NCI-H146 treated with DMSO at 0.1 percent for 48 hours (cell line): ENCODE results near the gene DGCR6.
"Not testable (repeated sequence)": the region's sequence is repeated elsewhere in the genome, so short reads cannot be mapped to it uniquely, and the experiment has no call there.

Experiments used
- DNase-seq: peaks from one replicate; lab custom pipeline; 2025; ENCODE audit not compliant: unreplicated experiment; lab: John Stamatoyannopoulos, UW

Gene DGCR6

DNA sequence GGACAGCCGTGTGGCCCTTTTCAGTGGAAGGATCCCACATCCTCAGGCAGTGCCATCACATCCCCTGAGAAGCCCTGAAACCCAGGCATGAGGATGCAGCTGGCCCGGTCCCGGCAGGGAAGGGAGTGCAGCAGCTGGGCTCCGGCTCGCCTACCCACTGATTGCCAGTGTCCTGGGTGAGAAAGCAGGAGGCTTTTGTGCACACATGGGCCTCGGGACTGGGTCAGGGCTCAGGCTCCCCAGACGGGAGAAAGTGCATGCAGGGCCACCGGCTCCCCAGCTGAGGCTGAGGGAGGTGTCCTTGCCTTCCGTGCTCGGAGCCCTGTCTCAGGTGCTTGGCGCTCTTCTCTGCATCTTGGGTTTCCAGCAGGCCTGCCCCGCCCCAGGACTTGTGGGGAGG is 53.6 kb downstream of the DGCR6 start:
- DNase-seq, result not testable (repeated sequence)

DNA sequence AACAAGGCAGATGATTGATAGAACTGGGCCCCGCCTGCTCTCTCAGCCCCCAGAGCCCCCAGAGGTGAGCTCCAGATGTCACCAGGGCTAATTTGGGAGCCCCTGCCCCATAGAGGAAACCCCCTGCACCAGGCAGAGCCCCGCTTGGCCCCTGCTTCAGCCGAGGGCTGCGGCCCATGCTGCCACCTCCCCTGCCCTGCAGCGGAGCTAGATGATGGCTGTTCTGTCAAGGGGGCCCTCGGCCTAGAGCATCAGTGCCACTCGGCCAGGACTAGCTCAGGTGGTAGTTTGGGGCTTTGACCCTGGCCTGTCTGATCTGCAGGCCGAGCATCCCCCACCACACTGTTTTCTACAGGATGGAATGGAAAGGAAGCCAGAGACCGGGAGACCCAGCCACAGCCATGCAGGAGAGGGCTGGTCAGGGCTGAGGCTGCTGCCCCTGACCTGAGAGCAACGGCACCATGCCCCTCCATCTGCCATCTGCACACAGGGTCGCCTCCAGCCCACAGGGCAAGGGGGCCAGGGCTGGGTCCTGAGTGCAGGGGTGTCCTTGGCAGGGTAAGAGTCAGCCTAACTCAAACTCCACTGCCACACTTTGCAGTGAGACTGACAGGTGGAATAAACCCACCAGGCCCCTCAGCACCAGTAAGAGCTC is 54.2 kb downstream of the DGCR6 start:
- DNase-seq, result not testable (repeated sequence)

DNA sequence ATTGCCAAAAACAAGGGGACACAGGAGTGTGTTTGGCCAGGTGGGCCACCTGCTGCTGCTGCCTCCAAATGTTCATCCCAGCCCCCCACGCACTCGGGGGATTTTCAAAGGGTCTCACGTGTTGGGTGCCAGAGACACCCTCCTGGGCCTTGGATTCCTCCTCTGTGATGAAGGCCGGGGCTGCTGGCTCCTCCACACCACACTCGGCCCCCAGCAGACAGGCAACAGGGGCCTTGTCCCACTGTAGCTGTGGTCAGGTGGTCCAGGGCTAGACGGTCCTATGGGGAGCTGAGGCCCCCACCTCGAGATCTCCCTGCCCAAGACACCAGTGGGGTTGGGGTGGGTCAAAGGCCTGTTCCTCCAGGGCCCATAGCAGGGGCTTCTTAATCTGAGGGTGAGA is 55.1 kb downstream of the DGCR6 start:
- not testable (repeated sequence) for DNase-seq
